Activated CD8-positive, alpha-beta memory T cell treated with anti-CD3 and anti-CD28 coated beads, Interleukin-2, amount 50 U/mL, for 1 hour (primary cell): ENCODE data around the gene BACH1.

Experiments
- DNase-seq: peaks from one replicate; pipeline ENCODE4 v3.0.0-alpha.2; 2020; ENCODE audit errors: extremely low read depth

Gene BACH1

GRCh38 chr21:29378832-29379231, 80.1 kb downstream of the BACH1 start:
- DNase-seq = no peak

DNA sequence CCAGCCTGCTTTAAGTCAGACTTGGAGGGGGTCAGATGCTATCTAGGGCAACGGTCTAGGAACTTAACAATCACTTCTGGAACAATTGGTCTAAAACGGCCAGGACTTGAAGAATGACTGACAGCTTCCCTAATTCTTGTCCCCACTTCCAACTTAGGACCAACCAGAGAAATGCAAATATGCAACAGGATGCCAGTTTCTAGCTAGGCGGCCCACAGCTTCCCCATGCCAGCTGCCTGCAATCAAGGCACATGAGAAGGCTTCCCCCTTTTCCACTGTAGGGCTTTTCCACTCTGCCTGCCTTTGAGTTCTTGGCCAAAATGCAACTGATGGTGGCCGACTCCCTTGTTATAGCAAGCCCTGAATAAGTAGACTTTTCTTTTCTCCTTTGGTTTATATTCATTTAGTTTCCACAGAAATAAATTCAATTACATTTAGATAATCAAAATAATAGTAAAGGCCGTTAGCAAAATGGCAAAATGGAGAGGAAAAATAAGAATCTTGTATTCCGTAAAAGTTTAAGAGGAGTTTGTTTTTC, 80.9 kb downstream of the BACH1 start:
- DNase-seq = no peak

GRCh38 chr21:29382030-29382654, 83.4 kb downstream of the BACH1 start:
- DNase-seq = no peak

GRCh38 chr21:29384683-29385359, 86.1 kb downstream of the BACH1 start:
- no peak for DNase-seq

- DNase-seq = no peak
Measured at GRCh38 chr21:29385934-29386520, 87.3 kb downstream of the BACH1 start.

DNA sequence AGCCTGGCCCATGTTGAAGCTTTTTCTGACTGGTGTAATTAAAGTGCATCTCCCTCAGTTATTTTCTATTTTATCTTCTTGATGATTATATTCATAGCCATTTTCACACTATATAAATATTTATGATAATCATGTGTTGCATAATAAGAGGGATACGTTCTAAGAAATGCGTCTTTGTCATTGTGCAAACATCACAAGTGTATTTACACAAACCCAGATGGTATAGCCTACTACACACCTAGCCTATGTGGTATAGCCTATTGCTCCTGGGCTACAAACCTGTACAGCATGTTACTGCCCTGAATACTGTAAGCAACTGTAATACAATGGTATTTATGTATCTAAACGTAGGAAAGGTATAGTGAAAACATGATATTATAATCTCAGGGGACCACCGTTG, 88.1 kb downstream of the BACH1 start:
- no peak for DNase-seq

DNA sequence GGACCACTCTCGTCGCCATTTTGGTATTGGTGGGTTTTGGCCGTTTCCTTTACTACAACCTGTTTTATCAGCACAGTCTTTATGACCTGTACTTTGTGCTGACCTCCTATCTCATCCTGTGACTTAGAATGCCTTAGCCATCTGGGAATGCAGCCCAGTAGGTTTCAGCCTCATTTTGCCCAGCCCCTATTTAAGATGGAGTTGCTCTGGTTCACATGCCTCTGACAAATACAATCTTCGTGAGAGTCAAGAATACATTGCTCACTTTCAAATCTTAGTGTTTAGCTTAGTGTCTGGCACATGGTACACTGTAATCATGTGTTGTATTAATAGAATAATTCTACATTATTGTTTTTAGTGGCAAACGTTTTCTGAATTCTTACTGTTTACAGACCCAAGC, 88.9 kb downstream of the BACH1 start:
- DNase-seq = no peak

- no peak for DNase-seq
Measured at GRCh38 chr21:29389136-29389535, 90.4 kb downstream of the BACH1 start.

DNA sequence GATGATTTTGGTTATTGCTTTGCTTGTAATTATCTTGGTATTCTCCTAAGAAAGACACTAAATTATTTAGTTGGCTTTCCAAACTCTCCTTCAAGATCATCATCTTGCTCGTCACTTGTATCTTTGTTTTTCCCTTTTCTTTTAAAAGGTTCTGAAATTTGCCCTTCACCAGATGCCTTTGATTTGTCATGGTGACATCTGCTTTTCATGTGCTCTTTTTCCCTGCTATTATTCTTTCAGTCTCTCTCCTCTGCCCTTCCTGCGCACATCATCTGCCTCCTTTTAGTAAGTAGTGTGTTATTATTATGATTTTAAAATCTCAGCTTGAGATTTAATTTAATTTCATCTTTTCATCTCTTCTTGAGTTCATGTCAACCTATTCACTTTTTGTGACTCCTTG, 92.1 kb downstream of the BACH1 start:
- no peak for DNase-seq

- DNase-seq = no peak
Measured at GRCh38 chr21:29394051-29394450, 95.3 kb downstream of the BACH1 start.
